ENCODE results near the gene HSPD1.

Gene HSPD1

GRCh38 chr2:197499594-197500502, at the start of gene HSPD1, which contains the start of gene HSPE1:
HSPD1 (minus strand) TSS chr2:197499840; CDS start chr2:197498848, 992 bp downstream.
HSPE1 (plus strand) TSS chr2:197500379; CDS start chr2:197500437, 58 bp downstream.
- DNase-seq (ENCODE audit: low spot score): peak; percentile 99

DNA sequence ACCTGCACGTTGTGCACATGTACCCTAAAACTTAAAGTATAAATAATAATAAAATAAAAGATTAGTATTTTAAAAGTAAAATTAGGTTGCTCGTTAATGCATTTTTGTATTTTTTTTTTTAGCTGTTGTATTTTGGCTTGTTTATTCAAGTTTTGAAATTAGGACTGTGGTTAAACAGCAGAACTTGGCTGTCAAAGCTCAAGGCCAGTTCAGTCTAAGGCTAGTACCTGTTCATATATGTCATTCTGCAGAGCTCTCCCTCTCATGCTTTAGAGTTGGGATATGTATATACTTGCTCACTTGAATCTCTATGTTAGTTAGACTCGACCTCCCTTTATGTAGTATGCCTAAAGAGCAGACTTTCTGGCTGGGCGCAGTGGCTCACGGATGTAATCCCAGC, 48.9 kb upstream of the HSPD1 start:
- DNase-seq (ENCODE audit: low spot score): no peak

- DNase-seq (ENCODE audit: low spot score): no peak
These were observed 47.7 kb upstream of the HSPD1 start for GRCh38 chr2:197547163-197547900.

- no peak for DNase-seq (ENCODE audit: low spot score)
These were observed 43.6 kb upstream of the HSPD1 start for GRCh38 chr2:197543206-197543605.

- no peak for DNase-seq (ENCODE audit: low spot score)
These were observed 40.1 kb upstream of the HSPD1 start for GRCh38 chr2:197539734-197540133.

DNA sequence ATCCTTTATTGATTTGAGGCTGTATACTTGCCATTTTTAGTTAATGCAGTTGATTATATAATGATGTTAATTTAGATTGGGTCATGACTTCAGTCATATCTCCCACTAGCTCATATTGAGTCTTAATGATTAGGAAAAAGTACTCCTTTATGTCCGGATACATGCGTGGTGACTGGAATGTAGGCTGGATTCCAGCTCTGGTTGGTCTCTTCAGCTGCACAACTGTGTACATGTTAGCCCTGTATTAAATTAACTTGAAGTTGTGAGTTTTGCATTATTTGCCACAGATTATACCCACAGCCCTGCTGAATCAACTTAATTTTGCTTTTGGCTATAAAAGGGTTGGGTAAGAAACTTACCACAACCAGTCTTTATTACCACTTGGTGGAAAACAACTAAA, 38.8 kb upstream of the HSPD1 start:
- no peak for DNase-seq (ENCODE audit: low spot score)

- no peak for DNase-seq (ENCODE audit: low spot score)
These were observed 17.5 kb upstream of the HSPD1 start for GRCh38 chr2:197517150-197517549.

DNA sequence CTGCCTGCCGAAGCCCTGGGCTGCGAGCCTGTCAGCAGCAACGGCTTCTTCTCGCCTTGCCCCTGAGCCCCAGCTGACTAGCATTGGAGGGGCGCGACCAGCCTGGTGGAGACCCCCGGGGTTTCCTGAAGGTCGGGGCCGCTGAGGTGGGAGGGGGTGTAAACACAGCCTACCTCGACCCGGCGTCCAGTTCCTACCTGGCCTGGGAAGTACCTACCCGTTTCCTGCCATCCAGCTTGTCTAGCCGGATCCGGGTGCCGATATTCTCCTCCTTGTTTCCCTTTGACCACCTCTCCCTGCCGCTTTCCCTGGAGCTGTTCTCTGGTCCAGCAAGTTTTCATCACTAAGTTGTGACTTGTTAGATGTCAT, 16.7 kb upstream of the HSPD1 start:
- no peak for DNase-seq (ENCODE audit: low spot score)

GRCh38 chr2:197515739-197516392, 16.2 kb upstream of the HSPD1 start, which contains the start of gene MOB4:
MOB4 (plus strand) TSS chr2:197516066; CDS start chr2:197516087, 21 bp downstream.
- DNase-seq (ENCODE audit: low spot score): peak; percentile 95

DNA sequence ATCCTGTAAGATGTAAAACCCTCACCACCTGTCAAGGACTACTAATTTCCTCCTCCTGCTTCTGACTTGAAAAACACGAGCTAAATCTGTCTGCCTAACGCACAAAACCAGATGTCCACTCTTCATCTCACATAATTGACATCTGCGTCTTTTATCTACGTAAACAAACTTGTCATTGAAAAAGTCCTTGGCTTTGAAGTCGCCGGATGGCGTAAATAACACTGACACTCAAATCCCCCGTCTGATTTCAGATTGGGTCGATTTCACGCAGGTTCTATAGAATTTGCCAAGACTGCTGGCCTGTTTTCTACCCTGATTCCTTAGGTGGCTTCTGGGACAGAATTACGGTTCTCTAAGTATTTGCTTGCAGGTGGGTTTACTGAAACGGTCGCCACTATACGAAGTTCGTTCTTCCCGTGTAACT, 15.7 kb upstream of the HSPD1 start:
- DNase-seq (ENCODE audit: low spot score): no peak

DNA sequence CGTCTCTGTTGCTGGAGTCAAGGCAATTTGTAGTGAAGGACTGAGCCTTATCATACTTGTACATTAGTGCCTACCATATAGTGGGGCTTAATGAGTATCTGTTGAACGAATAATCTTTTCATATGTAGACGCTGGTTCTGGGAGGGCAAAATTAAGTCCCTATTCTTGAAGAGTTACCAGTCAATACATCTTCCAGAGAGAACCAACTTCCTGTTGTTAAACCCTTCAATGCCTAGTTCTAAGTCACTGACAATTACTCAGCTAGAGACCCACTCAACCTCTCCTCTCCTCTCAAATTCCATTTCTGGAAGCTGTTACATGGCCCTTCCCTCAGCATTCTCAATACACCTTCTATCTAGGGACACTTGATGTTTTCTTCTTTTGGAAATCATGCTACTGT, 15.1 kb upstream of the HSPD1 start:
- no peak for DNase-seq (ENCODE audit: low spot score)

- no peak for DNase-seq (ENCODE audit: low spot score)
These were observed 14.3 kb upstream of the HSPD1 start for GRCh38 chr2:197513915-197514314.

DNA sequence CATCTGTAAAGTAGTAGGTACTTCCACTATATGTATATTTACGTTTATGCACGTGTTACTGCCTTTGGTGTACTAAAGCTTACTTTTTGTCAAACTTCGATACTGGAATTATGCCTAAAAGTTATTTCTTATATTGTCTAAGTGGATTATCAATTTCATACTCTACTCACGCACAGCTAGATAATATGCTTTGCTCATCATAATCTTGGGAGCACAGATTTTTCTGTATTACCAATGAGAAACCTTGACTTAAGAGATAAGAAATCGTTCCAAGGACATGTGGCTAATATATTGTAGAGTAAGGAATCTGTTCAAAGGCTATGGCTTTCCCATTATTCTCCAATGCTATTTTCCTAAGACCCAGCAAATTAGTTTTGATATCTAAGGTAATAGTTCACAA, 7.0 kb upstream of the HSPD1 start:
- no peak for DNase-seq (ENCODE audit: low spot score)

DNA sequence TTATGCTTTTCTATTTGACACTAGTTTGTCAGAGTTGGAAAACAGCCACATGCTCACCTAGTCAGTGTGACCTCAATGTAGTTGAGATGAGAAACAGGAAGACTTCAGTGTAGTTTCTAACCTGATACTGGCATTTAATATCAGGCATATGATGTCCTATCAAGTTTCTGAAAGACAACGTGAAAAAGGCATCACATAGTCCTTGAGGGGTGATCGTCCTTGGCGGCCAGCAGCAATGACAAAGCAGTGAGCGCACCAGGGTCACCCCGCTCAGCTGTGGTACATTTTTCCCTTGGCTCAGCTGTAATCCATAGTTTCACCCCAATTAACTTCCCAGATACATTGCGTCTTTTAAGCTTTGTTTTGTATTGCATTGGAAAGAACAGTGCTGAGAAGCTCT, 4.9 kb upstream of the HSPD1 start:
- no peak for DNase-seq (ENCODE audit: low spot score)

- DNase-seq (ENCODE audit: low spot score): no peak
These were observed 4.4 kb upstream of the HSPD1 start for GRCh38 chr2:197504000-197504399.

- no peak for DNase-seq (ENCODE audit: low spot score)
These were observed 3.0 kb upstream of the HSPD1 start for GRCh38 chr2:197502685-197503084.

DNA sequence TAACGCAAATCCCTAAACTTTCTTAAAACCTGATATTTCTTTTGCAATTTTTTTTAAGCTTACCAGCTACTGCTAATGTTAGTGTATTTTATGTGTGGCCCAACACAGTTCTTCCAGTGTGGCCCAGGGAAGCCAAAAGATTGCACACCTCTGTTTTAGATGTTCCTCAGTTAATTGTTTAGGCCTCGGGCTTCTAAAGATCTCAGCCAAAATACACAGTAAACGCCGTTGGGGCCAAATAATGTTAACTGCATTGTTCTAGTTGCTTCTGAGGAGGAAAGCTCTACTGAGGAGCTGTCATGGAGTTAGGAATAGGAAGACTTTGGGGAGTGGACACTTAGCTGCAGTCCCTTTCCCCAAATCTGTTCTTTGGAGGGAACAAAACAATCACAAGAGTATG, 2.6 kb upstream of the HSPD1 start:
- no peak for DNase-seq (ENCODE audit: low spot score)

- peak; percentile 29 for DNase-seq (ENCODE audit: low spot score)
These were observed 977 bp upstream of the HSPD1 start for GRCh38 chr2:197500503-197501131.

DNA sequence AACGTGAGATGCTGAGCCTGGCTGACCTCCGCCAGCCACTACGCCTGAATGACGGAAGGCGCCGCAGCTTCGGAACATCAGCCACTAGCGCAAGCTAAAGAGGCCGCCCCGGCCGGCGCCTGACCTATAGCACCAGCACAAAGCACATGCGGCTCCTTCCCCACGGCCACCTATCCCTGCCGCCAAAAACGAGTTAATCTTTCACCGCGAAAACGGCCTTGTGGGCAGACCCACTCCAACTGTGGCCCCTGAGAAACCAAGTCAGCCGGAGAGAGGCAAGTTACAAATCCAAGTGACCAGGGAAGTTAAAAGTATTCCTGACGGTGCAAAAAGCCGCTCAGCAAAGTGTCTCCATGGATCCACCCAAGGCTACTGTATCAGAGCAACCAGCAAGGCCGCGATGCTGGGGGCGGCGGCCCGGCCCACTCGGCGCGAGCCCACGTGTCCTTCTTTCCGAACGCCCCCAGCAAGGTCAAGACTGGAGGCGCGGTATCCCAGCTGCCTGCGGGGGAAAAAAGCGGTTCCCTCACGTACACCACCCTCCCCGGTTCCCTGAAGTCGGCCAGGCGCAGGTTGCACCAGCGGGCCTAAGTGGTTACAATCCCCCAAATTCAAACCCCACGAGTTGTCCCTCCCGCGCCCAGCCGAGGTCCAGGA, 575 bp downstream of the HSPD1 start:
- peak; percentile 37 for DNase-seq (ENCODE audit: low spot score)

GRCh38 chr2:197498235-197498936, 1.3 kb downstream of the HSPD1 start:
- DNase-seq (ENCODE audit: low spot score): no peak

DNA sequence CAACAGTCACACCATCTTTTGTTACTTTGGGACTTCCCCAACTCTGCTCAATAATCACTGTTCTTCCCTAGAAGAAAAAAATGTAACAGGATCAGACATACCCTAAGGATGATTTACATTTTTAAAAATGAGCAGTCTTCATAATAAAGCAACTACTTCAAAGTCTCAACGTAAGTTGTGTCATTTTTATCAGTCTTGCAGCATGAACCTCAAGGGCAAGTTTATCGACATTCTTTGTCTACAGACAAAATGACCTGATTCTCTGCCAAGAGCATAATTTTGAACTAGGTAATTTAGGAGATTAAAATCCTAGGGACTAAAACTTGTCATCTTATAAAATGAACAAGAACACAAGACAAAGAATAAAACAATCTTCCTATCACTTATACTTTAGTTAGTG, 2.3 kb downstream of the HSPD1 start:
- no peak for DNase-seq (ENCODE audit: low spot score)
